Endodermal cell (in vitro differentiated cells): ENCODE measurements around the gene BOD1L1. TPM values are rescaled to one million over a fixed set of nuclear protein-coding genes. Genes with fewer than 3 reads are reported as not detected.

ENCODE experiments used
- DNase-seq: peaks from one replicate; pipeline ENCODE4 v3.0.0-alpha.2; 2017
- H3K27ac ChIP-seq: 2 replicates; pipeline ENCODE4 v1.5.1; 2013; ENCODE audit warnings: mild to moderate bottlenecking, low read depth, low read length, moderate library complexity
- H3K27me3 ChIP-seq: 2 replicates; pipeline ENCODE4 v1.6.1; 2013; ENCODE audit warnings: mild to moderate bottlenecking, low read length, moderate library complexity; ENCODE audit not compliant: insufficient read depth, control insufficient read depth, poor library complexity, severe bottlenecking
- H3K36me3 ChIP-seq: 2 replicates; pipeline ENCODE4 v1.7.0; 2013; ENCODE audit warnings: mild to moderate bottlenecking, low read length, moderate library complexity; ENCODE audit not compliant: control insufficient read depth, insufficient read depth
- H3K4me1 ChIP-seq: one replicate; pipeline ENCODE4 v1.7.0; 2013; ENCODE audit warnings: low read length; ENCODE audit not compliant: control insufficient read depth, insufficient read depth
- H3K4me3 ChIP-seq: 2 replicates; pipeline ENCODE4 v1.5.1; 2013; ENCODE audit warnings: mild to moderate bottlenecking, low read length, moderate library complexity
- H3K9ac ChIP-seq: 2 replicates; pipeline ENCODE4 v1.6.1; 2013; ENCODE audit warnings: mild to moderate bottlenecking, low read length, moderate library complexity; ENCODE audit not compliant: poor library complexity, severe bottlenecking; ENCODE audit errors: extremely low read depth
- H3K9me3 ChIP-seq: 2 replicates; pipeline ENCODE4 v1.6.1; 2013; ENCODE audit warnings: mild to moderate bottlenecking, low read length, moderate library complexity; ENCODE audit not compliant: control insufficient read depth
- H3K27ac Mint-ChIP-seq: 2 replicates; pipeline ENCODE4 v1.8.0; 2020; ENCODE audit warnings: mixed read lengths
- H3K27me3 Mint-ChIP-seq: 2 replicates; pipeline ENCODE4 v1.8.0; 2021; ENCODE audit warnings: mild to moderate bottlenecking, mixed read lengths; ENCODE audit not compliant: insufficient read depth
- H3K36me3 Mint-ChIP-seq: 2 replicates; pipeline ENCODE4 v1.8.0; 2020; ENCODE audit warnings: low read depth, mixed read lengths
- H3K4me1 Mint-ChIP-seq: 2 replicates; pipeline ENCODE4 v1.8.0; 2020; ENCODE audit warnings: mixed read lengths
- H3K4me3 Mint-ChIP-seq: 2 replicates; pipeline ENCODE4 v1.8.0; 2020; ENCODE audit warnings: mild to moderate bottlenecking, moderate library complexity, mixed read lengths
- H3K9me3 Mint-ChIP-seq: 2 replicates; pipeline ENCODE4 v1.8.0; 2020; ENCODE audit warnings: mild to moderate bottlenecking, mixed read lengths
- CTCF ChIP-seq: fragments of 200-600 bp; sonication (generic); conservative IDR thresholded peaks from 2 replicates; pipeline ENCODE4 v1.5.0; 2021; ENCODE audit warnings: antibody characterized with exemption, mild to moderate bottlenecking
- whole genome bisulfite sequencing, 2 experiments: methylation state at CpG; one replicate each; pipeline versions ENCODE4 v1.1.5 to v1.1.7; 2013; ENCODE audit warnings: missing lambda C conversion rate in 2 of 2, mixed read lengths in 1 of 2; ENCODE audit not compliant: insufficient coverage in 1 of 2, insufficient read length in 1 of 2; 5-methylcytosine and 5-hydroxymethylcytosine counted together
- total RNA-seq, 2 donors: library from RNA; stranded (reverse); fragmentation: NEBNext Ultra II Directional in 1 of 2; extraction: Animal tissue kit (Norgen Biotek cat#: 25700) in 1 of 2; gene quantifications; 2 replicates in 1 of 2; 3 replicates in 1 of 2; pipeline ENCODE4 v1.2.1, GENCODE V29; 2021

BOD1L1 gene
- total RNA-seq, 2 donors from 2014 or later: 42.5 to 46.3 TPM

GRCh38 chr4:13605330-13605729 is 22.2 kb downstream of the BOD1L1 start:
- no peak for TF ChIP-seq CTCF
- H3K27ac Mint-ChIP-seq: no peak overlapping the region
- Histone ChIP-seq H3K27ac (no peak overlapping the region), H3K36me3 (peaks cover 94% of the 10 kb centered on the region), H3K9ac (no peak overlapping the region), H3K9me3 (no peaks in the 10 kb centered on the region), H3K27me3 (no peaks in the 10 kb centered on the region), H3K4me1 (no peaks in the 10 kb centered on the region), H3K4me3 (no peak overlapping the region)
- H3K36me3 Mint-ChIP-seq: peaks cover 74% of the 10 kb centered on the region
- no peaks in the 10 kb centered on the region for H3K27me3 Mint-ChIP-seq
- DNase-seq: no peak
- H3K9me3 Mint-ChIP-seq: no peaks in the 10 kb centered on the region
- no CpG with 5 or more reads among the region's 1 CpG for WGBS, 2 experiments
- no peaks in the 10 kb centered on the region for H3K4me1 Mint-ChIP-seq
- no peak overlapping the region for H3K4me3 Mint-ChIP-seq

DNA sequence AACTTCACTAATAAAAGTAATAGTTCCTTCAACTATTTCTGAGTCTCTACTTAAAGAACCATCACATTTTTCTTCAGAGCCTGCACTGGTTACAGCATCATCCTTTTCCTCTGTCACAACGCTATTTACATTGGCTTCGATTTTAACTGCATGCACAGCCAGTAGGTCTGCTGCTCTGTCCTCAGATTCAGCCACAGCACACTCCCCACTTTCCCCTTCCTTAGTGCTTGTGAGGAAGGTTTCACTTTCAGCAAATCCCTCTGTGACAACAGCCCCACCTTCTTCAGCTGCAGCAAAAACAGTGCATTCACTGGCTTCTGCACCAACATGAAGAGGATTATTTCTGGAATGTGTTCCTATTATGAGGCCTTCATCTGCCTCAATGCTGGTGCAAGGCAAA is 25.7 kb downstream of the BOD1L1 start:
- Histone ChIP-seq H3K9ac (no peak overlapping the region), H3K27ac (no peak overlapping the region), H3K36me3 (peaks cover 77% of the 10 kb centered on the region), H3K27me3 (no peaks in the 10 kb centered on the region), H3K4me3 (no peak overlapping the region), H3K9me3 (no peaks in the 10 kb centered on the region), H3K4me1 (no peaks in the 10 kb centered on the region)
- WGBS, 2 experiments: 94 to 100% methylated on average over 2 of the region's 2 CpGs
- no peak for DNase-seq
- Mint-ChIP-seq H3K27ac (no peak overlapping the region), H3K36me3 (peaks cover 62% of the 10 kb centered on the region), H3K4me3 (no peak overlapping the region), H3K27me3 (no peaks in the 10 kb centered on the region), H3K9me3 (no peaks in the 10 kb centered on the region), H3K4me1 (peaks cover 7% of the 10 kb centered on the region)
- TF ChIP-seq CTCF: no peak

- Mint-ChIP-seq H3K27me3 (no peaks in the 10 kb centered on the region), H3K27ac (no peak overlapping the region), H3K4me3 (no peak overlapping the region), H3K4me1 (peaks cover 7% of the 10 kb centered on the region), H3K36me3 (peaks cover 64% of the 10 kb centered on the region), H3K9me3 (no peaks in the 10 kb centered on the region)
- Histone ChIP-seq H3K36me3 (peaks cover 77% of the 10 kb centered on the region), H3K4me1 (no peaks in the 10 kb centered on the region), H3K9ac (no peak overlapping the region), H3K4me3 (no peak overlapping the region), H3K27me3 (no peaks in the 10 kb centered on the region), H3K9me3 (no peaks in the 10 kb centered on the region), H3K27ac (no peak overlapping the region)
- 93 to 96% methylated on average over 3 of the region's 3 CpGs for WGBS, 2 experiments
- TF ChIP-seq CTCF: no peak
- DNase-seq: no peak
Observed at GRCh38 chr4:13601048-13601447, 26.5 kb downstream of the BOD1L1 start.
